Stimulated activated naive B cell treated with anti-CD40 and anti-IgM and Interleukin-4, amounts not matched to agents 10 μg/mL and 1 μg/mL and 100 μg/mL, for 72 hours (primary cell): ENCODE data around the gene KIFC1.

Experiments used
- ATAC-seq, 2 donors: fragments of 150-1000 bp; cut with Tn5 transposase; replicated peaks; 2 replicates each; pipeline ENCODE4 v1.10.0; 2021; ENCODE audit warnings: moderate library complexity in 1 of 2
- DNase-seq: peaks from one replicate; pipeline ENCODE4 v3.0.0; 2021
- H3K27ac Mint-ChIP-seq: one replicate; pipeline ENCODE4 v1.8.0; 2022; ENCODE audit warnings: mild to moderate bottlenecking, mixed read lengths
- H3K27me3 Mint-ChIP-seq, 2 donors: one replicate each; pipeline ENCODE4 v1.8.0; 2022; ENCODE audit warnings: mixed read lengths in 2 of 2
- H3K36me3 Mint-ChIP-seq, 2 donors: one replicate each; pipeline ENCODE4 v1.8.0; 2022; ENCODE audit warnings: mixed read lengths in 2 of 2, mild to moderate bottlenecking in 1 of 2
- H3K4me1 Mint-ChIP-seq, 2 donors: one replicate each; pipeline ENCODE4 v1.8.0; 2022; ENCODE audit warnings: mixed read lengths in 2 of 2, mild to moderate bottlenecking in 1 of 2
- H3K4me3 Mint-ChIP-seq, 2 donors: one replicate each; pipeline ENCODE4 v1.8.0; 2022; ENCODE audit warnings: mild to moderate bottlenecking in 2 of 2, mixed read lengths in 2 of 2, moderate library complexity in 1 of 2
- H3K9me3 Mint-ChIP-seq, 2 donors: one replicate each; pipeline ENCODE4 v1.8.0; 2022; ENCODE audit warnings: mixed read lengths in 2 of 2, mild to moderate bottlenecking in 1 of 2

The KIFC1 gene

GRCh38 chr6:33430991-33431879, 39.6 kb downstream of the KIFC1 start:
- H3K4me3 Mint-ChIP-seq, result peak overlapping the region; percentile 83 to 84
- peak overlapping the region; percentile 84 for H3K27ac Mint-ChIP-seq
- peaks cover 13 to 24% of the 10 kb centered on the region in 2 donors for H3K36me3 Mint-ChIP-seq
- H3K27me3 Mint-ChIP-seq, result no peaks in the 10 kb centered on the region
- H3K9me3 Mint-ChIP-seq, result no peaks in the 10 kb centered on the region
- peak; percentile 69 for DNase-seq
- H3K4me1 Mint-ChIP-seq, result peaks cover 66 to 77% of the 10 kb centered on the region in 2 donors
- ATAC-seq, result peak; percentile 61 to 72

- H3K36me3 Mint-ChIP-seq, result peaks cover 13 to 30% of the 10 kb centered on the region in 2 donors
- H3K4me1 Mint-ChIP-seq, result peaks cover 61 to 69% of the 10 kb centered on the region in 2 donors
- H3K27me3 Mint-ChIP-seq, result no peaks in the 10 kb centered on the region
- peak overlapping the region; percentile 87 for H3K27ac Mint-ChIP-seq
- peak overlapping the region; percentile 83 to 84 for H3K4me3 Mint-ChIP-seq
- DNase-seq, result no peak
- peak in 1 of 2 donors; percentile 4 for ATAC-seq
- no peaks in the 10 kb centered on the region for H3K9me3 Mint-ChIP-seq
These were observed 40.4 kb downstream of the KIFC1 start for GRCh38 chr6:33431880-33432541.

- peak overlapping the region; percentile 83 to 84 for H3K4me3 Mint-ChIP-seq
- DNase-seq (no peak), ATAC-seq (no peak)
- peaks cover 55 to 64% of the 10 kb centered on the region in 2 donors for H3K4me1 Mint-ChIP-seq
- no peaks in the 10 kb centered on the region for H3K27me3 Mint-ChIP-seq
- peaks cover 15 to 35% of the 10 kb centered on the region in 2 donors for H3K36me3 Mint-ChIP-seq
- peak overlapping the region; percentile 9 for H3K27ac Mint-ChIP-seq
- no peaks in the 10 kb centered on the region for H3K9me3 Mint-ChIP-seq
These were observed 40.9 kb downstream of the KIFC1 start for GRCh38 chr6:33432546-33432945.

GRCh38 chr6:33433001-33433543, 41.4 kb downstream of the KIFC1 start:
- peaks cover 54 to 62% of the 10 kb centered on the region in 2 donors for H3K4me1 Mint-ChIP-seq
- DNase-seq (no peak), ATAC-seq (no peak)
- H3K4me3 Mint-ChIP-seq, result peak overlapping the region; percentile 54 to 83
- peak overlapping the region; percentile 2 for H3K27ac Mint-ChIP-seq
- H3K27me3 Mint-ChIP-seq, result no peaks in the 10 kb centered on the region
- peaks cover 15 to 36% of the 10 kb centered on the region in 2 donors for H3K36me3 Mint-ChIP-seq
- no peaks in the 10 kb centered on the region for H3K9me3 Mint-ChIP-seq

- no peak for DNase-seq
- no peaks in the 10 kb centered on the region for H3K9me3 Mint-ChIP-seq
- no peak for ATAC-seq
- H3K27me3 Mint-ChIP-seq, result no peaks in the 10 kb centered on the region
- no peak overlapping the region for H3K27ac Mint-ChIP-seq
- peaks cover 49 to 57% of the 10 kb centered on the region in 2 donors for H3K4me1 Mint-ChIP-seq
- peak overlapping the region in 1 of 2 donors; percentile 83 for H3K4me3 Mint-ChIP-seq
- H3K36me3 Mint-ChIP-seq, result peaks cover 15 to 41% of the 10 kb centered on the region in 2 donors
These were observed 42.0 kb downstream of the KIFC1 start for GRCh38 chr6:33433544-33434191.

GRCh38 chr6:33434961-33435360, 43.3 kb downstream of the KIFC1 start:
- peaks cover 18 to 52% of the 10 kb centered on the region in 2 donors for H3K36me3 Mint-ChIP-seq
- ATAC-seq (no peak), DNase-seq (no peak)
- H3K27ac Mint-ChIP-seq, result no peak overlapping the region
- H3K4me3 Mint-ChIP-seq, result no peak overlapping the region
- no peaks in the 10 kb centered on the region for H3K27me3 Mint-ChIP-seq
- peaks cover 39 to 48% of the 10 kb centered on the region in 2 donors for H3K4me1 Mint-ChIP-seq
- H3K9me3 Mint-ChIP-seq, result no peaks in the 10 kb centered on the region

- Mint-ChIP-seq H3K27me3 (no peaks in the 10 kb centered on the region), H3K4me3 (no peak overlapping the region), H3K4me1 (peaks cover 14 to 21% of the 10 kb centered on the region in 2 donors), H3K27ac (no peak overlapping the region), H3K9me3 (no peaks in the 10 kb centered on the region), H3K36me3 (peaks cover 25 to 73% of the 10 kb centered on the region in 2 donors)
- ATAC-seq (no peak), DNase-seq (no peak)
These were observed 46.0 kb downstream of the KIFC1 start for GRCh38 chr6:33437666-33438065.

GRCh38 chr6:33438978-33439594, 47.5 kb downstream of the KIFC1 start:
- ATAC-seq, result no peak

GRCh38 chr6:33439956-33440648, 48.5 kb downstream of the KIFC1 start:
- Mint-ChIP-seq H3K27ac (peak overlapping the region; percentile 32), H3K36me3 (peaks cover 28 to 72% of the 10 kb centered on the region in 2 donors), H3K4me1 (peaks cover 2 to 5% of the 10 kb centered on the region in 2 donors), H3K9me3 (no peaks in the 10 kb centered on the region), H3K4me3 (no peak overlapping the region), H3K27me3 (no peaks in the 10 kb centered on the region)
- ATAC-seq, result no peak
- DNase-seq, result no peak

More at GRCh38 chr6:33438978-33439594, 47.5 kb downstream of the KIFC1 start:
- Mint-ChIP-seq H3K36me3 (peaks cover 24 to 70% of the 10 kb centered on the region in 2 donors), H3K27ac (peak overlapping the region; percentile 39), H3K9me3 (no peaks in the 10 kb centered on the region), H3K27me3 (no peaks in the 10 kb centered on the region), H3K4me1 (peaks cover 2 to 7% of the 10 kb centered on the region in 2 donors), H3K4me3 (no peak overlapping the region)
- no peak for DNase-seq

- no peak for ATAC-seq
- no peak overlapping the region for H3K27ac Mint-ChIP-seq
- peaks cover 23 to 66% of the 10 kb centered on the region in 2 donors for H3K36me3 Mint-ChIP-seq
- no peaks in the 10 kb centered on the region for H3K27me3 Mint-ChIP-seq
- DNase-seq, result no peak
- no peaks in the 10 kb centered on the region for H3K9me3 Mint-ChIP-seq
- no peak overlapping the region for H3K4me3 Mint-ChIP-seq
- peaks cover 2 to 5% of the 10 kb centered on the region in 2 donors for H3K4me1 Mint-ChIP-seq
These were observed 49.2 kb downstream of the KIFC1 start for GRCh38 chr6:33440649-33441309.

- peaks cover 28 to 67% of the 10 kb centered on the region in 2 donors for H3K36me3 Mint-ChIP-seq
These were observed 49.8 kb downstream of the KIFC1 start for GRCh38 chr6:33441457-33441856.

GRCh38 chr6:33442283-33442682, 50.7 kb downstream of the KIFC1 start:
- no peak for ATAC-seq
- Mint-ChIP-seq H3K36me3 (peaks cover 29 to 65% of the 10 kb centered on the region in 2 donors), H3K9me3 (no peaks in the 10 kb centered on the region), H3K27me3 (no peaks in the 10 kb centered on the region), H3K27ac (no peak overlapping the region), H3K4me1 (peaks cover 2 to 5% of the 10 kb centered on the region in 2 donors), H3K4me3 (no peak overlapping the region)
- DNase-seq, result no peak

More at GRCh38 chr6:33441457-33441856, 49.8 kb downstream of the KIFC1 start:
- DNase-seq (no peak), ATAC-seq (no peak)
- no peak overlapping the region for H3K27ac Mint-ChIP-seq
- no peaks in the 10 kb centered on the region for H3K27me3 Mint-ChIP-seq
- H3K4me3 Mint-ChIP-seq, result no peak overlapping the region
- no peaks in the 10 kb centered on the region for H3K9me3 Mint-ChIP-seq
- peaks cover 2 to 5% of the 10 kb centered on the region in 2 donors for H3K4me1 Mint-ChIP-seq

GRCh38 chr6:33443025-33443424, 51.4 kb downstream of the KIFC1 start:
- ATAC-seq (no peak), DNase-seq (no peak)
- peaks cover 6 to 12% of the 10 kb centered on the region in 2 donors for H3K4me1 Mint-ChIP-seq
- peaks cover 34 to 69% of the 10 kb centered on the region in 2 donors for H3K36me3 Mint-ChIP-seq
- H3K9me3 Mint-ChIP-seq, result no peaks in the 10 kb centered on the region
- H3K4me3 Mint-ChIP-seq, result no peak overlapping the region
- H3K27me3 Mint-ChIP-seq, result no peaks in the 10 kb centered on the region
- H3K27ac Mint-ChIP-seq, result no peak overlapping the region
